IMR-90 (cell line): Measurements from ENCODE around the gene RETREG1. TPM values are rescaled to one million over a fixed set of nuclear protein-coding genes. Genes with fewer than 3 reads are reported as not detected.

Experiments
- ATAC-seq: fragments of 200-7000 bp; cut with Tn5 transposase; 2 replicates; pipeline ENCODE4 v1.9.1; 2020; ENCODE audit warnings: low read depth, mild to moderate bottlenecking, moderate library complexity
- BruUV-seq: library from RNA; stranded (reverse); fragments of 400-500 nt; replicated peaks from 2 replicates; lab custom pipeline; 2021; lab: Mats Ljungman, UMichigan
- CTCF ChIA-PET: fragments of 300-600 bp; formaldehyde crosslinking; extraction: SDS; loops from one replicate; lab custom pipeline; 2021; ENCODE audit warnings: antibody characterized with exemption; lab: Yijun Ruan, JAX
- POLR2A ChIA-PET: fragments of 300-600 bp; sonication (Branson Sonifier 250); formaldehyde crosslinking; loops from one replicate; lab custom pipeline; 2022; ENCODE audit warnings: antibody characterized with exemption; ENCODE audit not compliant: unreplicated experiment; lab: Charles Lee
- DNase-seq: peaks from one replicate; pipeline ENCODE4 v3.0.0; 2013
- H2AFZ ChIP-seq: replicated peaks from 2 replicates; pipeline ENCODE3; 2013; ENCODE audit warnings: low read length, mild to moderate bottlenecking; ENCODE audit not compliant: poor library complexity
- H2AK5ac ChIP-seq: 2 replicates; pipeline ENCODE4 v1.6.1; 2013; ENCODE audit warnings: low read depth, low read length, inconsistent platforms
- H2AK9ac ChIP-seq: replicated peaks from 2 replicates; pipeline ENCODE3; 2013; ENCODE audit warnings: mild to moderate bottlenecking, low read depth, low read length, moderate library complexity; ENCODE audit not compliant: poor library complexity
- H2BK120ac ChIP-seq: 2 replicates; pipeline ENCODE4 v1.6.1; 2013; ENCODE audit warnings: low read depth, low read length, inconsistent platforms
- H2BK15ac ChIP-seq: 3 replicates; pipeline ENCODE4 v1.6.1; 2013; ENCODE audit warnings: low read depth, low read length, inconsistent platforms
- H2BK20ac ChIP-seq: 2 replicates; pipeline ENCODE4 v1.6.1; 2013; ENCODE audit warnings: low read depth, mild to moderate bottlenecking, inconsistent platforms, low read length, moderate library complexity
- H2BK5ac ChIP-seq: 2 replicates; pipeline ENCODE4 v1.6.1; 2013; ENCODE audit warnings: mild to moderate bottlenecking, low read depth, low read length, inconsistent platforms; ENCODE audit not compliant: poor library complexity, severe bottlenecking
- H3K14ac ChIP-seq: replicated peaks from 2 replicates; pipeline ENCODE4 v1.6.1; 2013; ENCODE audit warnings: low read depth, low read length, inconsistent platforms
- H3K18ac ChIP-seq: 2 replicates; pipeline ENCODE4 v1.6.1; 2013; ENCODE audit warnings: low read depth, low read length, control low read depth
- H3K23ac ChIP-seq: 2 replicates; pipeline ENCODE4 v1.6.1; 2013; ENCODE audit warnings: low read depth, low read length, inconsistent platforms
- H3K27ac ChIP-seq: 2 replicates; pipeline ENCODE4 v1.5.1; 2013; ENCODE audit warnings: mild to moderate bottlenecking, control low read depth, low read length; ENCODE audit not compliant: insufficient read depth
- H3K27me3 ChIP-seq: 2 replicates; pipeline ENCODE4 v1.6.1; 2013; ENCODE audit warnings: low read length; ENCODE audit not compliant: control insufficient read depth, insufficient read depth
- H3K36me3 ChIP-seq: 2 replicates; pipeline ENCODE4 v1.6.1; 2013; ENCODE audit warnings: low read length, mixed read lengths; ENCODE audit not compliant: control insufficient read depth, insufficient read depth
- H3K4ac ChIP-seq: 2 replicates; pipeline ENCODE4 v1.6.1; 2013; ENCODE audit warnings: low read depth, low read length, inconsistent platforms
- H3K4me1 ChIP-seq: 2 replicates; pipeline ENCODE4 v1.6.1; 2013; ENCODE audit warnings: low read length, mixed read lengths; ENCODE audit not compliant: control insufficient read depth, insufficient read depth
- H3K4me2 ChIP-seq: 2 replicates; pipeline ENCODE4 v1.6.1; 2013; ENCODE audit warnings: low read depth, mild to moderate bottlenecking, control low read depth, low read length, moderate library complexity
- H3K4me3 ChIP-seq: 2 replicates; pipeline ENCODE4 v1.5.1; 2013; ENCODE audit warnings: low read depth, mild to moderate bottlenecking, control low read depth, low read length, moderate library complexity; ENCODE audit not compliant: insufficient read depth
- H3K56ac ChIP-seq: 2 replicates; pipeline ENCODE4 v1.6.1; 2013; ENCODE audit warnings: low read length, inconsistent platforms; ENCODE audit not compliant: insufficient read depth; ENCODE audit errors: extremely low read depth
- H3K79me1 ChIP-seq, 2 experiments: 2 replicates each; pipeline ENCODE4 v1.6.1; 2013; ENCODE audit warnings: low read length in 2 of 2, inconsistent platforms in 1 of 2, low read depth in 1 of 2
- H3K9ac ChIP-seq: 2 replicates; pipeline ENCODE4 v1.6.1; 2013; ENCODE audit warnings: low read depth, low read length, control low read depth
- H3K9me1 ChIP-seq: 2 replicates; pipeline ENCODE4 v1.6.1; 2013; ENCODE audit warnings: low read length, inconsistent platforms; ENCODE audit not compliant: insufficient read depth
- H3K9me3 ChIP-seq: 2 replicates; pipeline ENCODE4 v1.6.1; 2013; ENCODE audit warnings: low read length; ENCODE audit not compliant: control insufficient read depth, insufficient read depth
- H4K20me1 ChIP-seq: 2 replicates; pipeline ENCODE4 v1.6.1; 2013; ENCODE audit warnings: low read length, inconsistent platforms; ENCODE audit not compliant: insufficient read depth
- H4K5ac ChIP-seq: 2 replicates; pipeline ENCODE4 v1.6.1; 2013; ENCODE audit warnings: mild to moderate bottlenecking, low read depth, low read length, control low read depth
- H4K8ac ChIP-seq, 2 experiments: 2 replicates each; pipeline ENCODE4 v1.6.1; 2013; ENCODE audit warnings: low read depth in 2 of 2, low read length in 2 of 2, control low read depth in 1 of 2, inconsistent platforms in 1 of 2
- H4K91ac ChIP-seq: 2 replicates; pipeline ENCODE4 v1.6.1; 2013; ENCODE audit warnings: low read depth, low read length, inconsistent platforms; ENCODE audit not compliant: insufficient read depth
- MAFK ChIP-seq: IDR thresholded peaks from 2 replicates; pipeline ENCODE4 v1.6.1; 2012; ENCODE audit warnings: low read depth, low read length, improper control_type of control experiment
- MAZ ChIP-seq: IDR thresholded peaks from 2 replicates; pipeline ENCODE4 v1.6.1; 2012; ENCODE audit warnings: low read depth, mild to moderate bottlenecking, low read length, improper control_type of control experiment, moderate library complexity, borderline replicate concordance
- WGBS, 2 experiments: methylation state at CpG; one replicate each; pipeline versions ENCODE4 v1.1.5 to v1.1.7; 2013; ENCODE audit warnings: missing lambda C conversion rate in 2 of 2; ENCODE audit not compliant: insufficient read length in 1 of 2; ENCODE audit errors: extremely low coverage in 2 of 2; 5-methylcytosine and 5-hydroxymethylcytosine counted together
- dilution Hi-C: fragments of 300-500 bp; cut with HindIII; formaldehyde crosslinking; loops from one replicate; pipeline ENCODE4 v1.14.3; 2018; ENCODE audit warnings: low sequenced_read_pairs; ENCODE audit not compliant: unreplicated experiment
- in situ Hi-C: fragments of 300-500 bp; cut with MboI; formaldehyde crosslinking; loops from 3 replicates; pipeline ENCODE4 v1.14.3; 2019; ENCODE audit warnings: low sequenced_read_pairs, inconsistent platforms, mixed read lengths
- intact Hi-C: fragments of 100-400 bp; cut with micrococcal nuclease; formaldehyde crosslinking; loops from 2 replicates; pipeline ENCODE4 v1.10.0; 2022
- polyA plus RNA-seq, 3 experiments: library from polyadenylated mRNA; depleted of rRNA; stranded (reverse); fragments of >200 nt; gene quantifications; 2 replicates each; pipeline ENCODE4 v1.2.3, GENCODE V29; 2012; ENCODE audit warnings: low replicate concordance in 1 of 3
- total RNA-seq: library from RNA; depleted of rRNA; stranded (reverse); fragments of >200 nt; gene quantifications from 2 replicates; pipeline ENCODE4 v1.2.3, GENCODE V29; 2012
- TF ChIP-seq, protein P1 (sequence below): conservative IDR thresholded peaks from 2 replicates; pipeline ENCODE4 v1.5.1; 2012; ENCODE audit warnings: mild to moderate bottlenecking, low read depth, low read length, improper control_type of control experiment

Gene RETREG1
- total and polyA plus RNA-seq, 2 of the 4 experiments (the other 2 are of a cell fraction) = not detected

DNA sequence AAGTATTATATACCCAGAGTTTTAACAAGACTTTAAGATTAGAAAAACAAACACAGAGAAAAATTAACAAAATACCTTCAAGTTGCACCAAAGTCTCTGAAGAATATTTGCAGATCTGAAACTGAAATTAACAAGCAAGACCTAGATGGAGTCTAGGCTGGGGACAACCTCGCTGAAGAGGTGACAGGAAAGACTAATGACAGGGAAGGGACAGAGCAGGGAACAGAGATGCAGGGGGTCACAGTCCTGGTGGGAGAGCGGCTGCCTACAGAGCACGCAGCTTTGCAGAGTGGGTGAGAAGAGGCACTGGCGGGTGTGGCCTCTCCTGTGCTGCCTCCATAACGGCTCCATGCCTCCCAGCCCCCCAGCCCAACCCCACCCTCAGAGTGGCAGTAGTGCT lies 13.5 kb downstream of the RETREG1 start:
- Histone ChIP-seq H2BK120ac (no peak overlapping the region), H2AK5ac (no peak overlapping the region), H3K36me3 (no peaks in the 10 kb centered on the region), H3K27me3 (peaks cover 46% of the 10 kb centered on the region), H4K91ac (no peak overlapping the region), H3K56ac (no peak overlapping the region), H3K23ac (no peak overlapping the region), H2BK20ac (no peak overlapping the region), H3K4me3 (no peak overlapping the region), H3K79me1 (no peaks in the 10 kb centered on the region), H3K9me3 (no peaks in the 10 kb centered on the region), H3K14ac (no peak overlapping the region), H2BK15ac (no peak overlapping the region), H3K9me1 (no peaks in the 10 kb centered on the region), H3K27ac (no peak overlapping the region), H2BK5ac (no peak overlapping the region), H3K18ac (no peak overlapping the region), H3K9ac (no peak overlapping the region), H3K4me2 (no peak overlapping the region), H3K4ac (no peak overlapping the region), H2AK9ac (no peak overlapping the region), H4K8ac (no peak overlapping the region), H2AFZ (no peak overlapping the region), H4K20me1 (no peaks in the 10 kb centered on the region), H3K4me1 (no peaks in the 10 kb centered on the region; the same call in 1 of the 2 replicates), H4K5ac (no peak overlapping the region)
- CTCF ChIA-PET = no interaction called here
- 0% methylated on average over 1 of the region's 5 CpGs; no CpG with 5 or more reads in 1 of the 2 experiments for WGBS, 2 experiments
- POLR2A ChIA-PET = no interaction called here
- intact Hi-C loops (no loop called here), dilution Hi-C loops (no loop called here), in situ Hi-C loops (no loop called here)
- no peak for ATAC-seq
- TF ChIP-seq MAFK (no peak), MAZ (no peak)
- TF ChIP-seq, protein P1, sequence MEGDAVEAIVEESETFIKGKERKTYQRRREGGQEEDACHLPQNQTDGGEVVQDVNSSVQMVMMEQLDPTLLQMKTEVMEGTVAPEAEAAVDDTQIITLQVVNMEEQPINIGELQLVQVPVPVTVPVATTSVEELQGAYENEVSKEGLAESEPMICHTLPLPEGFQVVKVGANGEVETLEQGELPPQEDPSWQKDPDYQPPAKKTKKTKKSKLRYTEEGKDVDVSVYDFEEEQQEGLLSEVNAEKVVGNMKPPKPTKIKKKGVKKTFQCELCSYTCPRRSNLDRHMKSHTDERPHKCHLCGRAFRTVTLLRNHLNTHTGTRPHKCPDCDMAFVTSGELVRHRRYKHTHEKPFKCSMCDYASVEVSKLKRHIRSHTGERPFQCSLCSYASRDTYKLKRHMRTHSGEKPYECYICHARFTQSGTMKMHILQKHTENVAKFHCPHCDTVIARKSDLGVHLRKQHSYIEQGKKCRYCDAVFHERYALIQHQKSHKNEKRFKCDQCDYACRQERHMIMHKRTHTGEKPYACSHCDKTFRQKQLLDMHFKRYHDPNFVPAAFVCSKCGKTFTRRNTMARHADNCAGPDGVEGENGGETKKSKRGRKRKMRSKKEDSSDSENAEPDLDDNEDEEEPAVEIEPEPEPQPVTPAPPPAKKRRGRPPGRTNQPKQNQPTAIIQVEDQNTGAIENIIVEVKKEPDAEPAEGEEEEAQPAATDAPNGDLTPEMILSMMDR = no peak
- no TSS peak for BruUV-seq
- DNase-seq = no peak
